ENCODE data around the gene SLC27A5.
"Not testable (repeated sequence)": the region's sequence is repeated elsewhere in the genome, so short reads cannot be mapped to it uniquely, and the experiment has no call there.

SLC27A5 gene

GRCh38 chr19:58549664-58550361 lies 38.0 kb upstream of the SLC27A5 start:
- DNase-seq, result no peak

- no peak for DNase-seq
Observed at GRCh38 chr19:58548859-58549663, 37.3 kb upstream of the SLC27A5 start.

- no peak for DNase-seq
Observed at GRCh38 chr19:58547323-58548312, 35.8 kb upstream of the SLC27A5 start.

GRCh38 chr19:58546019-58546530 lies 34.3 kb upstream of the SLC27A5 start:
- no peak for DNase-seq

DNA sequence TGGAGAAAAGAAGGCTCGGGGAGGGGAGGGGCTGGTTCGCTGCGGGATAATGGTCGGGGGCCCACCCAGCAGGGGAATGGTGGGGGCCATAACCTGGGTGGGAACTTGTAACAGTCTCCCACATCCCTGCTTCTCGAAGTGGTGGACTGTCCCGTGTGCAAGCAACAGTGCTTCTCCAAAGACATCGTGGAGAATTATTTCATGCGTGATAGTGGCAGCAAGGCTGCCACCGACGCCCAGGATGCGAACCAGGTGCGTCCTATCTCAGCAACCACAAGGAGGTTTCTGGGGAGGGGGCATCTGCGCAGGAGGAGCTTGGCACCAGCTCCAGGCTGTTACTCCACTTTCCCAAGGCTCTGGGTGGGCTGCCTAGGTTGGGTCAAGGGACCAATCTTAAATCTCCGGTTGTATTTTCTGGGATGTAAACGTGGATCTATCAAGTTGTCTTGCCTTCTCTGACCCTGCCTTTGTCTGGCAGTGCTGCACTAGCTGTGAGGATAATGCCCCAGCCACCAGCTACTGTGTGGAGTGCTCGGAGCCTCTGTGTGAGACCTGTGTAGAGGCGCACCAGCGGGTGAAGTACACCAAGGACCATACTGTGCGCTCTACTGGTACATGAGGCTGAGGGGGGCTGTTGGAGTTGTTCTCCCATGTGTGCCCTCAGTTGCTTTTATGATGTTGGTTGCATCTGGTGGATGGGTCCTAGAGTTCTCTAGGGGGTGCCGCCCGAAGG lies 33.7 kb upstream of the SLC27A5 start:
- DNase-seq, result no peak

GRCh38 chr19:58544591-58545285 lies 32.9 kb upstream of the SLC27A5 start:
- no peak for DNase-seq

- DNase-seq, result no peak
Observed at GRCh38 chr19:58543826-58544590, 32.2 kb upstream of the SLC27A5 start, which contains the start of gene TRIM28. TSS of gene TRIM28 (plus strand) at chr19:58544064. CDS start at chr19:58544758, 694 bp downstream.

GRCh38 chr19:58542641-58543372 lies 31.0 kb upstream of the SLC27A5 start:
- DNase-seq, result not testable (repeated sequence)

DNA sequence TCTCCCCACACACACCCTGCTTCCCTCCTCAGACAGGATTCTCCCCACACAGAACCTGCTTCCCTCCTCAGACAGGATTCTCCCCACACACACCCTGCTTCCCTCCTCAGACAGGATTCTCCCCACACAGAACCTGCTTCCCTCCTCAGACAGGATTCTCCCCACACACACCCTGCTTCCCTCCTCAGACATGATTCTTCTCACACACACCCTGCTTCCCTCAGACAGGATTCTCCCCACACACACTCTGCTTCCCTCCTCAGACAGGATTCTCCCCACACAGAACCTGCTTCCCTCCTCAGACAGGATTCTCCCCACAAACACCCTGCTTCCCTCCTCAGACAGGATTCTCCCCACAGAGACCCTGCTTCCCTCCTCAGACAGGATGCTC lies 27.4 kb upstream of the SLC27A5 start:
- not testable (repeated sequence) for DNase-seq

DNA sequence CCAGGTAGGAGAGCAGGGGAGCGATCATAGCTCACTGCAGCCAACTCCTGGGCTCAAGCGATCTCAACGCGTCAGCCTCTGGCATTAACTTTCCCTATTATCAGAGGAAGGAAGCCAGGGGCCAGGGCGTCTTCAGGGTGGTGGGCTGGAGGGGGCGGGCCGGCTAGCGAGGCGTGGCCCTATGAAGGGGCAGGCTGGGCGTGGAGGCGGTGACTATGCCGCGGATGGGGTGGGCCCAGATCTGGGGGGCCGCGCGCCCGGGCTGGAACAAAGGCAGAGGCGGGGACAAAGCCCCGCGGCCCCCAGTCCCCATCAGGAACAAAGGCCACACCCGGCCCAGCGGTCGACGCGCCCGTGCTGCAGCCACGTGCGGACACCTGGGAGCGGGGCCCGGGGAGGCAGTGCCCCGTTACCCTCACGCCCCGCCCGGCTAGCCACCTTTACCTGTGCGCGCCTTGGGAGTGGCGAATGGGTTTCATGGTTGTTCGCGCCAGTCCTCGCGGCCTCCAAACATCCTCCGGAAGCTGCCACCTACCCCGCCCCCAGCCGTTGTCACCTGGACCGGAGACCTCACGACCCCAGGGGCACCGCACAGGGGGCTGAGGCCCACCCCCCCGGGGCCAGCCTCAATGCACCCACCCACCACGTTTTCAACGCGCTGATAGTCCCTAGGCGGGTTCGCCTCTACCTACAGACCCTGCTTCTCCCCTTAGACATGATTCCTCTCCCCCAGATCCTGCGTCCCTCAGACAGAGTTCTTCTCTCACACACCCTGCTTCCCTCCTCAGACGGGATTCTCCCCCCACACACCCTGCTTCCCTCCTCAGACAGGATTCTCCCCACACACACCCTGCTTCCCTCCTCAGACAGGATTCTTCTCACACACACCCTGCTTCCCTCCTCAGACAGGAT lies 26.7 kb upstream of the SLC27A5 start:
- no peak for DNase-seq

- DNase-seq, result no peak
Observed at GRCh38 chr19:58536852-58537798, 25.3 kb upstream of the SLC27A5 start.

DNA sequence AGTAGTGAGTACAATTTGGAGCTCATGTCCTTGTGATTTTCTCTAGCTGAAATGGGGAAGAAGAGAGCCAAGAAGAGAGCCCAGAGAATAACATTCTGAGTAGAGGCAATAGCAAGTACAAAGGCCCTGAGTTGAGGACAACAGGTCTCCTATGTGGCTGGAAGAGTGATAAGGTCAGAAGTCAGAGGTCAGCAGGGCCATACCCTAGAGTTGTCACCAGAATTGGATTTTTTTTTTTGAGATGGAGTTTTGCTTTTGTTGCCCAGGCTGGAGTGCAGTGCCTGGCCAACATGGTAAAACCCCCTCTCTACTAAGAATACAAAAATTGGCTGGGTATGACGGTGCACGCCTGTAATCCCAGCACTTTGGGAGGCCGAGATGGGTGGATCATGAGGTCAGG lies 24.1 kb upstream of the SLC27A5 start:
- no peak for DNase-seq

DNA sequence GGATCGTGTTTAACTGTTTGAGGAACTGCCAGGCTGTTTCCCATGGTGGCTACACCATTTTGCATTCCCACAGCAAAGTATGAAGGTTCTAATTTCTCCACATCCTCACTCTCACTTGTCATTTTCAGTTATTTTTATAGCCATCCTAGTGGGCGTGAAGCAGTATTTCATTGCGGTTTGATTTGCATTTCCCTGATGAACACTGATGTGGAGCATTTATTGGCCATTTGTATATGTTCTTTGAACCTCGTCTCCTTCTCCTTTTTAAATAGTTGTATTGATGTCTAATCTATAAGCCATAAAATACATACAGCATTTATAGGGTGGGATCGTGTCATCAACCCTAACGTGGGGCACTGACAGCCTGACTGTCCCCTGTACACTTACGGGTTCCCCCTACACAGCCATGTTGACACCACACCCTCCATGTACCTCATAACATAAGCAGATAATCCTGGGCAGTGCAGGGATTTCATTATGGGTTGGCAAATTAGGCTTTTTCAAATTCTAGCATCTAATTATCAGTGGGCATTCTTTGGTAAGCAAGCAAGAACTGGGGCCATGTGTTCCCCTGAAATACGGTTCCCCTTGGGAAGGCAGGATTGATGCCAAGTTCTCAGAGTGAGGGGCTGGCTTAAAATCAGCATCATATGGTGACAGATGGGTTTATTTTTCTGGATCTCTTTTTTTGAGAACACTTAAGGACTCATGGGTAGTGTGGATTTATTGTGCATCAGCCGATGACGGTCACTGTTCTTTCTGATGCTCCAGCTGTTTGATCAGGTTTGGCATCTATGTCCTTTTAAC lies 19.4 kb upstream of the SLC27A5 start:
- no peak for DNase-seq

- no peak for DNase-seq
Observed at GRCh38 chr19:58529405-58529804, 17.6 kb upstream of the SLC27A5 start.

DNA sequence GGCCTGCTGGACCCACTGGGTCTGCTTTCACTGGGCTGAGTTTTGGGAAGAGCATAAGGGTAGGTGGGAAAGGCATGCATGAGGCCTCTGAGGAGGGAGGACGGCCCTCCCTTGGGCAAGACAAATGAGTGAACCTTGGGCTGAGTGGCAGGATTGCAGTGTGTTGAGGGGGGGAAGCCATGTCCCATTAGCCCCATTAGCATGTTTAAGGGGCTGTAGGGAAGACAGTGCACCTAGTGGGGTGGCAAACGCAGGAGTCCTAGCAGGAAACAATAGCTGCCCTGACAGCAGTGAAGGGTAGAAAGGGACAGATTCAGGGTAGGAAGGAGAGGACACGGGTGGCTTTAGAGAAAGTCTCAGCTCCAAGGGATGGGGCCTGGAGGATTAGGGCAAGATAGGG lies 10.9 kb upstream of the SLC27A5 start:
- DNase-seq, result no peak

DNA sequence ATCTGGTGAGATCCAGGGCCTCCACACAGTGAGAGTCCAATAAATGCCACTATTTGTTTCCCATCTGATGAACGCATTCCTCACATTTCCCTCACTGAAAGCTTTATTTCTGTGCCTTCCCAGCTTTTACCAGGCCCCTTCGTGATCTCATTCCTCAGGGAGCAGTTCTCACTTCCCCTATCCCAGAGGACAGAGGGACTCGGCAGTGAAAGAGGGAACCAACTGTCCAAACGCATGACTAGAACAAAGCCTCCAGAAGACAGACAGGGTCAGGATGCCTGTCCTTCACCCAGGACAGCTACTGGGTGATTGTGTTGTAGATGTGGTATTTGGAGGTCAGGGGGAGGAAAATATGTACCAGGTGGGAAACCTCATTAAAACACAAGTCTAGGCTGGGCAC lies 9.9 kb upstream of the SLC27A5 start:
- DNase-seq, result no peak

GRCh38 chr19:58520257-58520599 lies 8.4 kb upstream of the SLC27A5 start:
- DNase-seq, result no peak

Data from AML-193 (cell line).